Stimulated activated CD4-positive, alpha-beta T cell treated with anti-CD3 and anti-CD28 coated beads, Interleukin-4, amount 100 ng/mL, for 1 hour (primary cell): ENCODE measurements around the gene HS6ST2.

Source experiments
- DNase-seq: peaks from one replicate; pipeline ENCODE4 v3.0.0-alpha.2; 2020

HS6ST2 gene

GRCh38 chrX:132778917-132779316 is 179.5 kb downstream of the HS6ST2 start:
- no peak for DNase-seq

DNA sequence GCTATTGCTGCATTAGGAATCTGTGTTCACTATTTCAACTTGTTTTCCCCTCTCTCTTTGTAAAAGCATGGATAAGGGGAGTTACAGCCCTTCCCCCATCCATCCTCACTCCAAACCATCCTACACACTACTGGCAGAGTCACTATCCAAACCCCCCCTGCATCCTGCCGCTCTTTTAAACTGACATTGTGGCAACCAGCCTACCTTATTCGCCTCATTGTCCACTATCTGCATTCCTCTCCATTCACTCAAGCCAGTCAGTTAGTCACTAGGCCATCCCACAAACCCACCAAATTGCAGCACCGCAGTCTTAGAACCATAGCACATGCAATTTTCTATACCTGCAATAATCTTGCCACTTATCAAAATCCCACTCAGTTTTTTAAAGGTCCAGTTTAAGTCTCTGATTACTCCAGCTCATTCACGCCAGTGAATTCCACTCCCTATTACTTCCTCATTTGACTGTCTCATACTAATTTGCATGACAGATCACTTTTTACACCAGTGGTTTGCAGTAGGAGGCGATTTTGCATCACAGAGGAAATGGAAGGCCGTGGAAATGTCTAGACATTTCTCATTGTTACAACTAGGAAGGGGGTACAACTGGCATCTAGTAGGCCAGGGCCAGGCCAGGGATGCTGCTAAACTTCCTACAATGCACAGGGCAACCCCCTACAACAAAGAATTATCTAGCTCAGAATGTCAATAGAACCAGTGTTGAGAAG is 181.8 kb downstream of the HS6ST2 start:
- DNase-seq, result no peak

DNA sequence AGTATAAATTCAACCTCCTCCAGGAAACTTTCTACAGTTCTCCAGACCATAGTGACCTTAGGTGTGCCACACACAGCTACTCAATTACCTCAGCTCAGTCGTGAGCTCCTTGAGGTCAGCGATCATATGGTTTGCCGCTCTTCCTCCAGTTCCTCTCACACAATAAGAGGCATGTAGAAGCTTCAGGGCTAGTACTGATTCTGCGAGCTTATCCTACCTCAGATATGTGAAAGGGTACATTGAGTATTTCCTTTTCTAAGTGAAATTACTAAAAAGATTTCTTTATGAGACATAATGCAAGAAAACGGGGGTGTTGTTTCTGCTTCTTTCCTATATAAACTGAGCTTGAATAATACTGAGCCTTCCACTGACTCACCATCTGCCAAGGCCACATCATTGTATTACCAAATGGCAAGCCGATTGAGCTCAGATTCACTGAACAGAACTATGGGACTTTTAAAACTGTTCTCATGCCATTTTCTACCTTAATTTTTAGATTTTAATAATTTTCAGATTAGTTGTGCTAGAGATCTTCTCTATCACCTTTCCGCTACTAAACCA is 183.1 kb downstream of the HS6ST2 start:
- DNase-seq, result no peak

GRCh38 chrX:132774010-132774714 is 184.3 kb downstream of the HS6ST2 start:
- no peak for DNase-seq

- no peak for DNase-seq
Observed at GRCh38 chrX:132769609-132770008, 188.8 kb downstream of the HS6ST2 start.

GRCh38 chrX:132766452-132766851 is 192.0 kb downstream of the HS6ST2 start:
- DNase-seq, result no peak

GRCh38 chrX:132763528-132763927 is 194.9 kb downstream of the HS6ST2 start:
- no peak for DNase-seq

DNA sequence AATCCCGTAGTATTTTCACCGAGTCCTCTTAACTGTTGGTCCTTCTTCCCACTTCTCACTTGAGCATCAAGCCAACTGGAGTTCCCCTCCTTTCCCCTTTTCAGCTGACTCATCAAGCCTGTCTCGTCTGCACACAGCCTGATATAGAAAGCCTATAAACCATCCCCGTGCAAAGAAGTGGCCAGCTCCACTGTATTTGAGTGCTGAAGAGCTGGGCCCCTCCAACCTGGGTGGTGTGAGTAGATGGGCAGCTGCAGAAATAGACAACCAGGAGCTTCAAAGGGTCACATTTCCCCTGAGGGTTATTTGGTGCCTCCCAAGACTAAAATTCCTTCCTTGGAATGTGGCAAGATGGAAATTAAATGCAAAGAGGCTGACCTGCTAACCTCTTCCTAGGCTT is 199.7 kb downstream of the HS6ST2 start:
- DNase-seq, result no peak

GRCh38 chrX:132757066-132757623 is 201.3 kb downstream of the HS6ST2 start:
- DNase-seq, result no peak

- no peak for DNase-seq
Observed at GRCh38 chrX:132756439-132756838, 202.0 kb downstream of the HS6ST2 start.

DNA sequence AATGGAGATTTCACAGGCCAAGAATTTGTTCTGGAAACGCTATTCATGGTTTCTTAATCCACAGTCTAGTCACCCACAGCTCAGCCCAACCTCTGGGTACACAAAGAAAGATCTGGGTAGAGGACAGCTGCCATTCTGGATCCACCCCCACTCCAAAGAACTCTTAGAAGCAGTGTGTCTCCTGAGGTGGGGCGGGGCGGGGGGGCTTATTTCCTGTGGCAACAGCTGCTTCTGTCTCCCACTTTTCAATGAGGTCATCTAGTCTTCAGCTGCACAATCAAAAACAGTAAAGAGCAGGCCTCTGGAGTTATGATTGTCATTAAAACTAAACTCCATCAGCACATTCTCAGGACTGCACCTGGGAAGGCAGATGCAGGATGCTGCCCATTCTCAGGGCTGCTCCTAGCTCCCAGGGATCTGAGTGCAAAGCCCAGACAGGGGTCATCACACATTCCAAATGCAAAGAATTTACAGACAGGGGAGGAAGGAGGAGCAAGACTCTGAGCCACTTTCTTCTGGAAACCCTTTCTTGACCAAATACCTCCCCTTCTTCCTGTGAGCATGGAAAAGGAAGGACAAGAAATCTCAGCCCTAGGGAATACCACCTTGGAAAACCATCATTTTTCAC is 207.3 kb downstream of the HS6ST2 start:
- DNase-seq, result no peak

GRCh38 chrX:132750331-132751062 is 207.9 kb downstream of the HS6ST2 start:
- no peak for DNase-seq

- no peak for DNase-seq
Observed at GRCh38 chrX:132749406-132749805, 209.0 kb downstream of the HS6ST2 start.

GRCh38 chrX:132748909-132749308 is 209.5 kb downstream of the HS6ST2 start:
- no peak for DNase-seq

DNA sequence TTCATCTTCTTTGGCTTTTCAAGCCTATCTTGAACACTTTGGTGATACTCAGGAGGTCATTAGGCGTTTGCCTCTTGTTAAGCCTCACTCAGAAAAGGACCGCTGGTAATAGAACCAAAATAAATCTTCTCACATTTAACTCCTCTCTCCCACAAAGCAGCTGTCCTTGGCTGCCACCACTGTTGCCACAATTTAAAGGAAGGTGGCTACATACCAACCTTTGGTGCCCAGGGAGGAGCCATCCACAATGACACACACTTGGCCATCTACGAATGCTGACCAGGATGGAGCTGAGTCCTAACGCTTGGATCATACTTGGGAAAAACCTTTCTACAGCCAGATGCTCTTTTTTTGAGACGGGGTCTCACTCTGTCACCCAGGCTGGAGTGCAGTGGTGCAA is 210.2 kb downstream of the HS6ST2 start:
- no peak for DNase-seq

DNA sequence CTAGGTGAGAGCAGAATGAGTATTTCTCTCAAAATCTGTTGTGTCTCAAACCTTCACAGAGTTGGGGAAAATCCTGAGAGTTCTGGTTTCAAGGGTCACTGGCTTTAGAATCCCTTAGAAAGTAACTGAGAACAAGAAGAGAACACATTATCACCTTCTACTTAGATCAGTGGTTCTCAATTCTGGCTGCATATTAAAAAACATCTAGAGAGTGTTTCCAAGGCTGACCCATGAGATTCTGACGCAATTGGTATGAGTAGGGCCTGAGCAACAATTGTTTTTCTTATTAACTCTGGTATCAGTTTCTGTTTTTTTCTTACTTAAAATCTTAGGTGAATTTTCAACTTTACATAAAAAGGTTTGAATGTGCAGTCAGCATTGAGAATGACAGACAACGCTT is 212.8 kb downstream of the HS6ST2 start:
- no peak for DNase-seq

DNA sequence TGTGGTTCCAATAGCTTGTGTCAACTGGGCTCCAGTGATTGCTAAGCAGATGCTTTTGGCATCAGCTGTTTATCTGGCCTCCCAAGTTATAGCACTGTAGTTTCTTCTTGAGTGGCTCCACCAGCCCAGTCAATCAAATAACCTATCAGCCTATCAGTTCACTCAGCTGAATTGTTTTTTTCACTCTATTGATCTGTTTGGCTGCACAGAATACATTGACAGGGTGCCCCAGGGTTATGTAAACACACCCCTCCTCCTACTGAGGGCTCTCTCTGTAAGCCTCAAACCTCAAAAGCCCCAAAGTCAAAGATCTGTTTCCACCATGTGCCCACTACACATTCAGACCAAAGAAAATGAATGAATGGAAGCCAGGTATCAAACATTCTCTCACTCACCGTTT is 214.0 kb downstream of the HS6ST2 start:
- DNase-seq, result no peak

DNA sequence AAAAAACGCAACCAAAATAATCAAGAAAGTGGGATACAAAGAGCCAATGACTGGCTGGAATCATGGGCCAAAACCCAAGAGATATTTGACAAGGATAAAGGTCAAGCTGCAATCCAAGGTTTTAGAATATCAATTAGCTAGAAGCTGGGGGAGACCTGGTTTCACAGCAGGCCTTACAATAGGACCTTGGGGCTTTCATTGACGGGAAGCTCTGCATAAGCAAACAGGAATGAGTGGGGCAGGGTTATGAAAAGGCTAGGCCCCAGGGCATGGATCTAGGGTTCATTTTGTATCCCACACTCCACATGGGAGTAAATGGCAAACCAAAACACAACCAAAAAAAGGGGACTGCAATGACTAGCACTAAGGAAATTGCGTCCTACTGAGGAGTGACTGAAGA is 215.3 kb downstream of the HS6ST2 start:
- DNase-seq, result no peak

DNA sequence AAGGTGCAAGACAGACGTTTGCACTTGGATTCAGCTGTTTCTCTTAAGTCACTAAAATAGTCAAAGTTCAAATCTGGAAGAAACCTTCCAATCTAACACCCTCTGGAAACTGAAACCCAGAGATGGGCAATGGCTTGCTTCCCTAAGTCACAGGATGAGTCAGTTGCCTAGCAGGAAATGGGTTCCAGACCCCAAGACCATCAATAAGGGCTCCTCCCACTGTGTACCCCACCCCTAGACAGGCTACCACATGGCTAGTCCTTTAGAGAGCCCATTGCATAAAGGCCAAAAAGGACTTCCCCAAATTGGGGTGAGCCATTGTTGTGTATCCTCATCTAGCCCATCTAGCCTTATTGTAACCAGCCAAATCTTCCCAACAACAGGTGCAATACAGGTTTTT is 216.2 kb downstream of the HS6ST2 start:
- no peak for DNase-seq

DNA sequence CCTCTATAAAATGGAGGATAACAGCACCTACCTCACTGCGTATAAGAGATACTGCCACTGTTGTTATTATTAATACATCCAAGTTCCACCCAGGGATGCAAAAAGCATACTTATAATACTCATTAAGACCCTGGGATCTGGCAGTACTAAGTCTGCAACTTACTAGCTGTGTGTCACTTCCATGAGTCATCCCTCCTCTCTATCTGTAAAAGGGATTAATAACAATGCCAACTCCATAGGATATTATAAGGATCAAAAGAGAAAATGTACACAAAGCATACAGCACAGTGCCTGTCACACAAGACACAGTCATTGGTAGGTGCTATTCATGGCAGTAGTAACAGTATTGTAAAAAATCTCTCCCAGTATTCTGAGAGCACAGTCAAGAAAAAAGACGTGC is 216.7 kb downstream of the HS6ST2 start:
- no peak for DNase-seq

DNA sequence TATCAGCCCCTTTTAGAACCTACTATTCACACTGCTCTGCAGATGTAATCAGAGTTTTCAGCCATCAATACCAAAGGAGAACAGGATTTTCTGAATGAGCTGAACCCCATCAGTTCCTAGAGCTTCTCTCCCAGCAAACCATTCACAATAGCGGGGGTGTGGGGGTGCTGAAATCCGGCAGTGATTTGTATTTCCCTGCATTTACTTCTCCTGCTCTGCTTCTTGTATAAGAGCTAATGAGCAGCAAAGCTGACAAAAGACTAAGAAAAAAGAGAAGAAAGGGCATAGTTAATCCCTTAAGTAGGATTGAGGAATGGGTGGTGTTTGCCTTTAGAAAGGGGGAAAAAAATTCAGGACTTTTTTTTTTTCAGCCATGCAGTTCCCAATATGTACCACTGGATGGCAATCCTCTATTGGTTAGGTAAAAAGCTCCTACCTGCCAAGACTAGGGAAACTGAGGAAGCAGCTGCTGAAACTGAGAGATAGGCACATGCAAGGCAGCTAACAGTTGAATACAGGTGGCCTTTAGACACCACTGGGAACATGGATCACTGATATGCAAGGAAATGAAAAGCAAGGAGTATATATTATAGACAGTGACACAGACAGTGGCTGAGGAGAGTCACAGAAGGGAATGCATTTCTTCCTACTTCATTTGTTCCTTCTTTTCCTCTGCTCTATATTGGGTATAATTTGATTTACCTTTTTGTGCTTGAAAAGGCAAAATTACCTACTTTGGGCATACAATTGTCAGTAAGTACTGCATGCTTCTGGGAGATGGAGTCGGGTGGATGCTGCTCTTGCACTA is 217.9 kb downstream of the HS6ST2 start:
- no peak for DNase-seq

- no peak for DNase-seq
Observed at GRCh38 chrX:132738951-132739350, 219.5 kb downstream of the HS6ST2 start.
